Activated CD8-positive, alpha-beta memory T cell treated with anti-CD3 and anti-CD28 coated beads for 36 hours (primary cell): Measurements from ENCODE around the gene POLA2. TPM values are rescaled to one million over a fixed set of nuclear protein-coding genes. Genes with fewer than 3 reads are reported as not detected.

ENCODE experiments used
- CTCF ChIA-PET: fragments of 350-600 bp; sonication (Branson Sonifier 250); formaldehyde crosslinking; loops from one replicate; lab custom pipeline; 2021; ENCODE audit warnings: antibody characterized with exemption; lab: Charles Lee
- POLR2A ChIA-PET: fragments of 350-600 bp; sonication (Branson Sonifier 250); formaldehyde crosslinking; loops from one replicate; lab custom pipeline; 2021; ENCODE audit warnings: antibody characterized with exemption; lab: Charles Lee
- total RNA-seq, 2 experiments: library from RNA; stranded (reverse); gene quantifications; one replicate each; pipeline ENCODE4 v1.2.3, GENCODE V29; 2021

POLA2 gene
- total RNA-seq, 2 experiments from 2014 or later: 73.8 to 80.7 TPM

- POLR2A ChIA-PET: no interaction called here
- CTCF ChIA-PET: interaction anchor here (1.2 kb wide), 2 partner anchors 18 to 85 kb away, joined by 7 read pairs; no protein-coding TSS in a partner anchor
Observed at GRCh38 chr11:65311170-65311678, 49.5 kb downstream of the POLA2 start.

GRCh38 chr11:65314501-65315203 lies 52.9 kb downstream of the POLA2 start, which contains the start of gene CDC42EP2:
Gene CDC42EP2, plus strand, starts transcription at chr11:65314866. Its CDS starts 6,033 bp downstream, at chr11:65320899.
- ChIA-PET CTCF (interaction anchor here (0.7 to 7.1 kb wide), 32 partner anchors 8 to 490 kb away, joined by 3 to 104 read pairs (median 4); partner anchors contain the start of genes CAPN1, DPF2 and POLA2), POLR2A (interaction anchor here (0.6 to 2.3 kb wide), 5 partner anchors 15 to 183 kb away, joined by 4 to 12 read pairs (median 4); partner anchors contain the start of gene POLA2)

GRCh38 chr11:65315204-65315865 lies 53.6 kb downstream of the POLA2 start:
- POLR2A ChIA-PET: interaction anchor here (0.6 to 2.3 kb wide), 6 partner anchors 14 to 182 kb away, joined by 4 to 12 read pairs (median 4); partner anchors contain the start of gene POLA2
- CTCF ChIA-PET: interaction anchor here (0.7 to 7.1 kb wide), 38 partner anchors 9 to 491 kb away, joined by 3 to 104 read pairs (median 4); partner anchors contain the start of genes CAPN1, DPF2 and POLA2

GRCh38 chr11:65315866-65316226 lies 54.1 kb downstream of the POLA2 start:
- POLR2A ChIA-PET: interaction anchor here (1.1 to 2.3 kb wide), 4 partner anchors 14 to 181 kb away, joined by 4 to 12 read pairs (median 4); partner anchors contain the start of gene POLA2
- CTCF ChIA-PET: interaction anchor here (0.7 to 7.1 kb wide), 36 partner anchors 9 to 492 kb away, joined by 3 to 104 read pairs (median 4); partner anchors contain the start of genes DPF2 and POLA2

GRCh38 chr11:65316227-65317024 lies 54.7 kb downstream of the POLA2 start:
- CTCF ChIA-PET: interaction anchor here (0.7 to 7.1 kb wide), 23 partner anchors 9 to 206 kb away, joined by 3 to 104 read pairs (median 5); partner anchors contain the start of gene DPF2
- POLR2A ChIA-PET: interaction anchor here (1.5 to 2.3 kb wide), 2 partner anchors 17 to 54 kb away, joined by 5 to 12 read pairs; partner anchors contain the start of gene POLA2

DNA sequence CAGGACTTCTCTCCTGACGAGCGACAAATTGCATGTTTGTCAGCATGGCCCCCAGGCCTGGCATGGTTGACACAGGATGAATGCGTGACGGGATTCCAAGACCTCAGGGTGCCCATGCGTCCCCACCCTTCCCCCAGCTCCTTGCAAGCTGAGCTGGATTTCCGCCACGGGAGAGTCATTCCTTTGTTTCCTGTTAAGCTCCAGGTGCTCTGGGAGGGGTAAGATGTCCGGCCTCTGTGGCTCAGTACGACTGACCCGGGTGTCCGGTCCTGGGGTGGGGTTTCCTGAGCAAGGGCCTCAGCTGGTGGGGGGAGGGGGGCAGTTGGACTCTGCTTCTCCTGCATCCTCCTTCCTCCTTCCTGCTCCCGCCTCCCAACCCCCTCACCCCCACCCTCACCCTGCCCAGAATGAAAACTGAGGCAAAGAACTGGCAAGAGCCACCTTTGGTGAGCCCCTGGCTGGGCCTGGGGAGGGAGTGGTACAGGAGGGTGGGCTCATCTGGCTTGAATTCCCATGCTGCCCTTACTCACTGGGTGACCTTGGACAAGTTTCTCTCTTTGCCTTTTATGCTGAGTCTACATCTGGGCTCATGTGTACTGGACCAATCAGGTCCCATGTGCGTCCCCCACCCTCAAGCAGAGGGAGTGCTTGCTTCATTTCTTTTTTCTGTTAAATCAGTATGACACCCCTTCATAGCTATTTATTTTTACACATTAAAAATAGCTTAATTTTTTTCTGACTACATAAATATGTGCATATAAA lies 55.4 kb downstream of the POLA2 start:
- CTCF ChIA-PET: interaction anchor here (0.8 to 7.1 kb wide), 8 partner anchors 8 to 206 kb away, joined by 3 to 104 read pairs (median 12); partner anchors contain the start of gene DPF2
- POLR2A ChIA-PET: no interaction called here

DNA sequence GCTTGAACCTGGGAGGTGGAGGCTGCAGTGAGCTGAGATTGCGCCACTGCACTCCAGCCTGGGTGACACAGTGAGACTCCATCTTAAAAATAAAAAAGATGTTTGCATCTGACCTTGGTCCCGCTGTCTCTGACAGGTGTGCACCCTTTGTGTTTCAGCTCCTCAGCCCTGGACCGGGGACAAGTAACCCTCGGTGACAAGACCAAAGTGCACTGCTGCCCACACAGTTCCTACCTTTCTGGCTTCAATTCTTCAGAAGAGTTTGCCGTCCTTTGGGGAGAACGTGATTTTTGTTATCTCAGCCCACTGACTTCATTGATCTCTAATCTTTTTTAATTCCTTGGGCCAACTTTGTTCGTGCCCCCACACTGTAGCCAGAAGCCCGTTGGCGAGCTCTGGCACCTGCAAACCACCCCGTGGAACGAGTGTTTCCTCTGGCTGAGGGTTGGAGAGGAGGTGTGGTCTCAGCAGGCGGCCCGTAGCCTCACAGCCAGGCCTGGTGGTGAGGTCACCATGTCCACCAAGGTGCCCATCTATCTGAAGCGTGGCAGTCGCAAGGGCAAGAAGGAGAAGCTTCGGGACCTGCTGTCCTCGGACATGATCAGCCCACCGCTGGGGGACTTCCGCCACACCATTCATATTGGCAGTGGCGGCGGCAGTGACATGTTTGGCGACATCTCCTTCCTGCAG lies 58.8 kb downstream of the POLA2 start:
- POLR2A ChIA-PET: interaction anchor here (0.6 kb wide), 1 partner anchor 1136 kb away, joined by 3 read pairs; no protein-coding TSS in a partner anchor
- CTCF ChIA-PET: interaction anchor here (0.6 to 7.1 kb wide), 3 partner anchors 11 to 150 kb away, joined by 3 to 104 read pairs (median 3); partner anchors contain the start of gene DPF2

- POLR2A ChIA-PET: interaction anchor here (0.6 kb wide), 1 partner anchor 1136 kb away, joined by 3 read pairs; no protein-coding TSS in a partner anchor
- CTCF ChIA-PET: interaction anchor here (0.6 to 7.1 kb wide), 2 partner anchors 11 to 47 kb away, joined by 3 to 104 read pairs; partner anchors contain the start of gene DPF2
Observed at GRCh38 chr11:65321076-65321475, 59.3 kb downstream of the POLA2 start.

- ChIA-PET CTCF (no interaction called here), POLR2A (no interaction called here)
Observed at GRCh38 chr11:65321828-65322485, 60.2 kb downstream of the POLA2 start.

- ChIA-PET CTCF (interaction anchor here (1.1 to 4.1 kb wide), 2 partner anchors 8 to 9 kb away, joined by 3 to 23 read pairs; partner anchors contain the start of genes CDC42EP2 and DPF2), POLR2A (no interaction called here)
Observed at GRCh38 chr11:65323813-65324212, 62.1 kb downstream of the POLA2 start.

- POLR2A ChIA-PET: no interaction called here
- CTCF ChIA-PET: interaction anchor here (1.4 to 4.1 kb wide), 2 partner anchors 10 to 100 kb away, joined by 5 to 23 read pairs; partner anchors contain the start of gene CDC42EP2
Observed at GRCh38 chr11:65325435-65325834, 63.7 kb downstream of the POLA2 start.

DNA sequence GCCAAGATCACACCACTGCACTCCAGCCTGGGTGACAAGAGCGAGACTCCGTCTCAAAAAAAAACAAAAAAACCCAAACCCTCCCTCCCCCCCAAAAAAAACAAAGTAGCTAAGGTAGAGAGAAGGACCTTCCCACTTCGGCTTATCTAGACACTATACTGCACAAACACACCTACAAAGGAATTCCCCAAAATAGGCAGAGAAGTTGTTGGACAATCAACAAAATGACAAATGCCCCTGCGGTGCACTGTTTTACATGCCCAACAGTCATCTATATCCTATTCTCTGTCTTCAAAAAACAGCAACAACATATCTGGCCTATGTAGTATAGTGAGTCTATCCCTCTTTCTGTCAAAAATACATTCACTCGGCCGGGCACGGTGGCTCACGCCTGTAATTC lies 65.3 kb downstream of the POLA2 start:
- CTCF ChIA-PET: interaction anchor here (4.1 kb wide), 1 partner anchor 12 kb away, joined by 23 read pairs; the partner anchor contains the start of gene CDC42EP2
- POLR2A ChIA-PET: no interaction called here

- POLR2A ChIA-PET: interaction anchor here (0.7 to 1.4 kb wide), 4 partner anchors 14 to 503 kb away, joined by 3 to 6 read pairs (median 4); partner anchors contain the start of genes CDC42EP2 and ZNRD2
- CTCF ChIA-PET: interaction anchor here (0.7 to 8.6 kb wide), 22 partner anchors 9 to 211 kb away, joined by 3 to 104 read pairs (median 4); partner anchors contain the start of genes CDC42EP2 and TIGD3
Observed at GRCh38 chr11:65329478-65329877, 67.7 kb downstream of the POLA2 start.

DNA sequence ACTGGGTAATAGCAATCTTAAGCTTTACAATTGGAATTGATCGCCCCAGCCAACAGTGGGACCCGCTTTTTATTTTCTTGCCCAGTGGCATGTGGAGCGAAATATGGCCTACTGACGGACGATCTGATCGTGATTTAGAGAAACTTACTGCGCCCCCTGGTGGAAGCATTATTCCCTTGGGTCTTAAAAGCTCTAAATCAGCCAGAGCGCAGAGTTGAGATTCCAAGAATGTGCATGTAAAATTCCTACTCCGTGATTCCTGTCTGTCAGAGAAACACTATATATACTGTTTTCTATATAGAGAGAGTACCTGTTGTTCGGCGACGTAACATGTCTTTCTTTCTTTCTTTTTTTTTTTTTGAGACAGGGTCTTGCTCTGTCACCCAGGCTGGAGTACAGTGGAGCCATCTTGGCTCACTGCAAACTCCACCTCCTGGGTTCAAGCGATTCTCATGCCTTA lies 68.2 kb downstream of the POLA2 start:
- POLR2A ChIA-PET: interaction anchor here (0.7 to 1.4 kb wide), 4 partner anchors 15 to 503 kb away, joined by 3 to 6 read pairs (median 4); partner anchors contain the start of genes CDC42EP2 and ZNRD2
- CTCF ChIA-PET: interaction anchor here (0.7 to 8.6 kb wide), 25 partner anchors 9 to 529 kb away, joined by 3 to 104 read pairs (median 3); partner anchors contain the start of genes CDC42EP2 and TIGD3

- POLR2A ChIA-PET: interaction anchor here (1.3 to 1.4 kb wide), 2 partner anchors 15 to 68 kb away, joined by 4 to 6 read pairs; partner anchors contain the start of gene CDC42EP2
- CTCF ChIA-PET: interaction anchor here (0.7 to 8.6 kb wide), 22 partner anchors 8 to 564 kb away, joined by 3 to 104 read pairs (median 4); partner anchors contain the start of gene CDC42EP2
Observed at GRCh38 chr11:65330544-65330943, 68.8 kb downstream of the POLA2 start.
